Measurements from ENCODE around the gene TEK.

TEK gene

DNA sequence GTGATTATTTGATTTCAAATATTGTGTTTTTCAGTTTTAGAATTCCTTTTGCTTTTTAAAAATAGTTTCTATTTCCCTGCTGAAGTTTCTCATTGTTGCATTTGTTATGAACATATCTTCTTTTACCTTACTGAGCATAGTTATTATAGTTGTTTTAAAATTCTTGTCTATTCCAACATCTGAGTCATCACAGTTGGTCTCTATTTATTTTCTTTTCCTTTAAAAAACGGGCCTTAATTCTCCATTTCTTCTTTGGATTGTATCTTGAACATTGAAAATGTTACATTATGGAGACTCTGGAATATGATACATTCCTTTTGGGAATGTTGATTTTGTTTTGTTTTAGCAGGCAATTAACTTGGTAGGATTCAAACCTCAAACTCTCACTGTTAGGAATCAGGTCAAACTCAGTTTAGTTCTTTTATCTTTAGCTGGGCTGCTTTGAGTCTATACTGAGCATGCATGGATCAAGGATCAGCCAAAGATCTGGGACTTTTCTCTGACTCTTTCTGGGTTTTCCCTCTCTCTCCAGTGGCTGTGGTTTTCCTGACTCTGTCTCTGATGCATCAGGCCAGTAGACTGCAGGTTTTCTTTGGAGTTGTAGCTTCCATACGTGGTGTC is 70.3 kb downstream of the TEK start:
- DNase-seq (ENCODE audit: insufficient read length, low spot score) (no peak), FAIRE-seq (peak; percentile 95)

DNA sequence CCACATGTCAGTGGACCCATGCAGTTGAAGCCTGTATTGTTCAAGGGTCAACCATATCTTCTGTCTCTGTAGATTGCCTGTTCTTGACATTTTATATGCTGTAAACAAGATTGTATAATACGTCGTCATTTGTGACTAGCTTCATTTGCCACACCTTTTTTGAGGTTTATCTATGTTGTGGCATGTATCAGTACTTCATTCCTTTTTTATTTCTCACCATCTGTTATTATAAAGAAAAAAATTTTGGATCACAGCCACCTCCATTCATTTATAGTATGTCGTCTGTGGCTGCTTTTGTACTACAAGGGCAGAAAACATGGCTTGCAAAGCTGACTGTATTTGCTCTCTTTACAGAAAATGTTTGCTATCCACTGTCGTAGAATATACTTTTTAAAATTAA is 72.4 kb downstream of the TEK start:
- DNase-seq (ENCODE audit: insufficient read length, low spot score) (no peak), FAIRE-seq (peak; percentile 95)
- TF ChIP-seq POLR2A (IDR thresholded peaks at IDR 0.05; ENCODE audit: low read depth, low read length) = no peak

More for the DNA sequence above, 70.3 kb downstream of the TEK start:
- no peak for TF ChIP-seq POLR2A (IDR thresholded peaks at IDR 0.05; ENCODE audit: low read depth, low read length)

DNA sequence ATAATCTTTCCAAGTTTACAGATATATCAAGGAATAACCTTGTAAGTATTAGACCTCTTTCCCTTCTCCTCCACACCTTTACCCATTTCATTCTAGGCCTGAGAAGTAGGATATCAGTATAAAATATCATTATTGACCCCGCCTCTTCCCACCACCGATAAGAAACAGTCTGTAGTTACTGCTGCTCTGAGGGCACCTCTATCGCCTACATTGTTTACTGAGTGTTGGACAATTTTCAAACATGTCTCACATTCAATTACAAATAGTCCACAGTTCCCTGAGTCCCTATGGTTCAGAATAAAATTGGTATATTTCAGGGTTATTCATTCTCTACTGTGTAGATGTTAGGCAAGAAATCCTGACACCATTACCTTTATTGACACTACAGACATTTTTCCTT is 73.4 kb downstream of the TEK start:
- FAIRE-seq (no peak), DNase-seq (ENCODE audit: insufficient read length, low spot score) (no peak)
- no peak for TF ChIP-seq POLR2A (IDR thresholded peaks at IDR 0.05; ENCODE audit: low read depth, low read length)

DNA sequence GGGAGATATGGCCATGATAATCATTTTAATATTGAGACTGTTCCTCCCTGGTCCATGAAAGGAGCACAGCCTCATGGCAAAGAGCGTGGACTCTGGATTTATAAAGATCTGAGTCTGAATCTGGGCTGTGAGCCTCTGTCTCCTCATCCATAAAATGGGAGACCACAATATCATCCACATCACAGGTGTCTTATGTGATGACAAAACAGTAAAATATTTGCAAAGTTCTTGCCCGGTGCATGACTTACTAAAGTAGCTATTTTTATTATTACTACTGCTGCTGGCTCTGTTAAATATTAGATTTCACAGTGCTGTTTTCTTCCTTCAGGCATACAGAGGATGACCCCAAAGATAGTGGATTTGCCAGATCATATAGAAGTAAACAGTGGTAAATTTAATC is 74.1 kb downstream of the TEK start:
- DNase-seq (ENCODE audit: insufficient read length, low spot score) = no peak
- no peak for TF ChIP-seq POLR2A (IDR thresholded peaks at IDR 0.05; ENCODE audit: low read depth, low read length)
- peak; percentile 62 for FAIRE-seq

DNA sequence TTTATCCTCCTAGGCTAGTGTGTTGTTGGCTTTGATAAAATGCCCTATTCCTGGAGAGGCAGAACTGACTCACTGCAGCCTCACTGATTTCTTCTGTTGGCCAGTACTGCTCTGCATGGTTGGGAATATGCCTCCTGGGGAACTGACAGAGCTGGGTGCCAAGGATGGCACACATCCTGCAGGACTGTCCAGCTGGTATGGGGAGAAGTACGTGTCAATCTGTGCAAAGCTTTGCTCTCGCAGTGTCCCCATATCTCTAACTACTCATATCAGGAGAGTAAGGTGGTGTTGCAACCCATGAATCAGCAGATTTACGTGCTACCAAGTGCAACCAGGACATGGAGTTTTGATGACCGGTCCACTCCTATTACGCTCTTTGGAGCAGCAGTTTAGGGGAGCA is 74.7 kb downstream of the TEK start:
- no peak for TF ChIP-seq POLR2A (IDR thresholded peaks at IDR 0.05; ENCODE audit: low read depth, low read length)
- FAIRE-seq (peak; percentile 100), DNase-seq (ENCODE audit: insufficient read length, low spot score) (no peak)

DNA sequence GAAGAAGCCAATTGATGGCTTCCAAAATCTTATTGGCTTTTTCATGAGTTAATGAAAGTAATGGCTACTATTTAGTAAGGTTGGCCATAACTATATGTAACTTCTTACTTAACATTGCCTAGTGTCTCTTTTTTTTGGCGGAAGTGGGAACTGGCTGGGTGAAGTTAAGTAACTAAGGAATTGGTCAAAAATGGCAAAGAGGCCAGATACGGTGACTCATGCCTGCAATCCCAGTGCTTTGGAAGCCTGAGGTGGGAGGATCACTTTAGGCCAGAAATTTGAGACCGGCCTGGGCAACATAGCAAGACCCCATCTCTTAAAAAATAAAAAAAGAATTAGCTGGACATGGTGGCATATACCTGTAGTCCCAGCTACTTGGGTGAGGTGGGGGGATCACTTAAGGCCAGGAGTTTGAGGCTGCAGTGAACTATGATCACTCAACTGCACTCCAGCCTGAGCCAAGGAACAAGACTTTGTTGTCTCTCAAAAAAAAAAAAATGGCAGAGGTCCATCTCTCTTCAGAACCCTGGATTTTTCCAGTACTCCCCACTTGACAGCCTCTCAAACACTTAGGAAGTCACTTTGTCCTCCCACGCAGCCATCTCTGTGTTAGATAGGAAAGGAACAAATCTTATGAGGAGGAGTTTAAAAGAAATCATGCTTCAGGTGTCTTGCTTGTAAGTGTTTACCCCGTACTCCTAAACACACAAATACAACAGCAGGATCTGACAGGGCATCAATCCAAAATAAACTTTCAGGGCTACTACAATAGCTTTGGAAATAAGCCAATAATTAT is 75.7 kb downstream of the TEK start:
- FAIRE-seq = peak; percentile 99
- DNase-seq (ENCODE audit: insufficient read length, low spot score) = no peak
- TF ChIP-seq POLR2A (IDR thresholded peaks at IDR 0.05; ENCODE audit: low read depth, low read length) = no peak

DNA sequence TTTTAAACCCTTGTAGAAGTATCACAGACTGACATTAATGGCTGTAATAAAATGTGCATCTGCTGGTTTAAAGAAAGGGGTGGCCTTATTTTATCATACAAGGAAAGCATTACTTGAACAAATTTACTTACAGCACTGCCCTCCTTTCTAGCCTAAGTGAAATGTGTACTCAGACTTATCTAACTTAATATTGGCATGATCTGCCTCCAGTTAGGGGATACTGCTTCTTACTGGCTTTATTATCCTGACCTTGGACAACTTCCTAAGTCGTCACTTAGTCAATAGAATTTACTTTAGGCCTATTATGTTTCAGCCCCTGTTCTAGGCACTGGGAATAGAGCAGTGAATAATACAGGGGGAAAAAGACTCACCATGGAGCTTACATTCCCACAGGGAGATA is 79.4 kb downstream of the TEK start:
- DNase-seq (ENCODE audit: insufficient read length, low spot score) (no peak), FAIRE-seq (no peak)
- TF ChIP-seq POLR2A (IDR thresholded peaks at IDR 0.05; ENCODE audit: low read depth, low read length) = no peak

DNA sequence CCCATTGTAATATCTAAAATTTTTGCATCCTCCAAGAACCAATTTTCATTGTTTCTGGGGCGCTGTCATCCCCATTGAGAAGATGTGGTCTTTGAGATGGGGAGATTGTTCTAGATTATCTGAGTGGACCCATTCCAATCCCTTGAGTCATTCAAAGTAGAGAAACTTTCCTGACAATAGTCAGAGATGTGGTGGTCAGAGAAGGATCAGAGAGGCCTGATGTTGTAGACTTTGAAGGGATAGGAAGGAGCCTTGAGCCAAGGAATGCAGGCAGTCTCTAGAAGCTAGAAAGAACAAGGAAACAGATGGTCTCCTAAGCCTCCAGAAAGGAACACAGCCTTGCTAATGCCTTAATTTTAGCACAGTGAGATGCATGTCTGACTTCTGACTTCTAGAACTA is 80.4 kb downstream of the TEK start:
- FAIRE-seq (no peak), DNase-seq (ENCODE audit: insufficient read length, low spot score) (no peak)
- no peak for TF ChIP-seq POLR2A (IDR thresholded peaks at IDR 0.05; ENCODE audit: low read depth, low read length)

DNA sequence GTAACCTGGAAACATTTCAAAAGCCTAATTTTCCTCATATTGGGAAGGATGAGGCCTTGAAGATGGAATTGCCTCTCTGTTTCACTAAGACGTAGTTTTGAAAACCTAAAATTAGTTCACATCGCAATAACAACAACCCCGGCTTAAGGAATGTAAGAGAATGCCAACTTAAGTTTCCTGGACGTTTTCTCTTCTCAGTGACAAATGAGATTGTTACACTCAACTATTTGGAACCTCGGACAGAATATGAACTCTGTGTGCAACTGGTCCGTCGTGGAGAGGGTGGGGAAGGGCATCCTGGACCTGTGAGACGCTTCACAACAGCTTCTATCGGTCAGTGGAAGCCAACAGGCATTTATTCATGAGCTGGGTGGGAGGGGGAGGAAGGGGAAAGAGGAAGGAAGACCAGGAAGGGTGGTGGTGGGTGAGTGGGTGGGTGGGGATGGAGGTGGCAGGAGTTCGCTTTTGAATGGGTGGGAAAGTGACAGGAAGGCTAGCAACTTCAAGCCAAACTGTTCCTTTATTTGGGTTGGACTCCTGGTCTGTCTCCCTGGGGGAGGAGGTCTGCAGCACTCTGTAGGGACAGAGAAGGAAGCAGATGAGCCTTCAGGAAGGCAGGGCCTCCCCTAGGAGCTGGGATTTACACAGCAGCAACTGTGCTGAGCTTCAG is 83.4 kb downstream of the TEK start:
- FAIRE-seq (no peak), DNase-seq (ENCODE audit: insufficient read length, low spot score) (no peak)
- TF ChIP-seq POLR2A (IDR thresholded peaks at IDR 0.05; ENCODE audit: low read depth, low read length) = no peak

DNA sequence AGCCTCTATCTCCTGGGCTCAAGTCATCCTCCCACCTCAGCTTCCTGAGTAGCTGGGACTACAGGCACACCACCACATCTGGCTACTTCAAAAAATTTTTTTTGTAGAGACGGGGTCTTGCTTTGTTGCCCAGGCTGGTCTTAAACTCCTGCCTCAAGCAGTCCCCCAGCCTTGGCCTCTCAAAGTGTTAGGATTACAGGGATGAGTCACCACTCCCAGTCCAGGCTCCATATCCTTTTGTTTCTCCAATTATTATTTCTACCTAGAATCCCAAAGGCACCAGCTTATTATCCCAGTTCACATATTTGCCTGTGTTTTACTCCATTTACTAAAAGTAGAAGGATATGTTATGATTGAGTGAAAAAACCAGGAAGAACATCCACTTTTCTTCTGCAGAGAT is 84.9 kb downstream of the TEK start:
- FAIRE-seq (no peak), DNase-seq (ENCODE audit: insufficient read length, low spot score) (no peak)
- TF ChIP-seq POLR2A (IDR thresholded peaks at IDR 0.05; ENCODE audit: low read depth, low read length) = no peak

DNA sequence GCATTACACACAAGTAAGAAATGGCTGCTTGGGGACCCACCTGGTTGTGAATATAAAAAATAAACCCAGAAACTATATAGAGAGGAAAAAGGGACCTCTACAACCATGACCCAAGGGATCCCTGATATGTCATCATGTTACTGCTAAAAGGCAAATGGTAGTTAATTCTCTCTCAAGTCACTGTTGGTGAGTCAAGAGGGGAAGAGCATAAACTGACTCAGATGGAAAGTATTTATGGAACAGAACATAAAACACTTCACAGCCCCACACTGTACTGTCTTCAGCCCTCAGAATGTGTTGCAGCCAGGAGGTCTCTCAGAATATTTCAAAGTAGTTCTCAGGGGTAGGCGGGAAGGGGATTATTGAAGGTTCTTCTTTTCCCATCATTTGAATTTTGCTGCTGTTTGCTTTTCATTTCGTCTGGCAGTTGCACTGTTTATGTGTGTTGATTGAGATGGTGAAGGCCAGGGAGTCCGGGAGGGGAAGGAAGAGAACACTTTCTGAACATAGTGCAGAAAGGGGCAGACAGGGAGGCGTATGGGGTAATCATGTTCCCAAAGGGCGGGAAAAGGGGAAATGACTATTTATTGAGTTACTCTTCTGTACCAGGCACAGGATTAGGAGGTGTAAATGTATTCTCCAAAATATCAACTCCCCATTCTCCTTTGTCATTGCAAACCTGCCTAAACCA is 85.5 kb downstream of the TEK start:
- FAIRE-seq = peak; percentile 99
- peak; percentile 47 for DNase-seq (ENCODE audit: insufficient read length, low spot score)
- no peak for TF ChIP-seq POLR2A (IDR thresholded peaks at IDR 0.05; ENCODE audit: low read depth, low read length)

DNA sequence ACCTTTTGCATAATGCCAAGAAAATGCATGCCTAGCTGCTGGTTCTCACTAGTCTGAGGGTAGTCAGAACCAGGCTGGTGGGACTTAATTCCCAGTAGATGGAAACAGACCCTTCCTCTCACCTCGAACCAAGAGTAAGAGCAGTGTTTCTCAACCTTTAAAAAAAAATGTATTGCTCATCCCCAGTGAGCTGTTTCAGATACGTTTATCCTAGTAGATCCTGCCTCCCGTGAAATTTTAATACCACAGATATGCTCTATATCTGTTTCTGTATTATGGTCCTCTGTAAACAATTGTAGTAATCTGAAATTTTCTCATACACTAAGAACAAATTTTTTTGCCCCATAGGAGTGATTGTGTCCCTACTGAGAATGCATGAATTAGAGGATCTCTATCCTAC is 86.2 kb downstream of the TEK start:
- no peak for DNase-seq (ENCODE audit: insufficient read length, low spot score)
- FAIRE-seq = no peak
- TF ChIP-seq POLR2A (IDR thresholded peaks at IDR 0.05; ENCODE audit: low read depth, low read length) = no peak

DNA sequence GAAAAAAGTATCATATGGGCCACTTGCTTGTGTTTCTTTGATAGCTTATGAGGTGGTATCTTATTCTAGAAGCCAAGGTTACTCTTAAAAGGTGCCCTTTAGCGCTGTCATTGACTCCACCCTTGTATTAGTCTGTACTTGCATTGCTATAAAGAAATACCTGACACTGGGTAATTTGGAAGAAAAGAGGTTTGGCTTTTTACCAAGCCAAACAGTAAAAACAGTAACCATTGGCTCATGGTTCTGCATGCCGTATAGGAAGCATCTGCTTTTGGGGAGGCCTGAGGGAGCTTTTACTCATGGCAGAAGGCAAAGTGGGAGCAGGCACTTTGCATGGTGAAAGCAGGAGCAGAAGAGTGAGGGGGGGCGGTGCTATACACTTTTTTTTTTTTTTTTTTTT is 87.4 kb downstream of the TEK start:
- TF ChIP-seq POLR2A (IDR thresholded peaks at IDR 0.05; ENCODE audit: low read depth, low read length) = no peak
- FAIRE-seq (no peak), DNase-seq (ENCODE audit: insufficient read length, low spot score) (no peak)

DNA sequence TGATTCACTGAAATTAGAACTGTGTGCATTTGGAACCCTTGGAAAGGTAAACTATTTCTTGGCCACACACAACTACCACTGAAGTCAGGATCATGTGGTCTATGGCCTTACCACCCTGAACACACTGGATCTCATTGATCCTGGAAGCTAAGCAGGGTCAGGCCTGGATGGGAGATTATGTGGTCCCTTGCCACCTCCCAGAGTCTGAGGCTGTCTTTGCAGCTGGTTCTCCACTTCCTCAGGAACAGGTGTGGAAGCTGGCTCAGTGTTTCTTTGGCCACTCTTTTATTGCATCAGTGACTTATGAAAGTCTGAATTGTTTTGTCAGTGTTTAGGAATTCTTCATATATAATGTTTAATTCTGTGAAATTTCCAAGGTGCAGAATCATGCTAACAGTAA is 89.2 kb downstream of the TEK start:
- FAIRE-seq (peak; percentile 50), DNase-seq (ENCODE audit: insufficient read length, low spot score) (no peak)
- no peak for TF ChIP-seq POLR2A (IDR thresholded peaks at IDR 0.05; ENCODE audit: low read depth, low read length)
